ENCODE measurements around the gene NUDT19. TPM values are rescaled to one million over a fixed set of nuclear protein-coding genes. Genes with fewer than 3 reads are reported as not detected.

NUDT19 gene
- total RNA-seq (ENCODE audit: low replicate concordance), result 1.9 and 5.9 TPM in 2 replicates

DNA sequence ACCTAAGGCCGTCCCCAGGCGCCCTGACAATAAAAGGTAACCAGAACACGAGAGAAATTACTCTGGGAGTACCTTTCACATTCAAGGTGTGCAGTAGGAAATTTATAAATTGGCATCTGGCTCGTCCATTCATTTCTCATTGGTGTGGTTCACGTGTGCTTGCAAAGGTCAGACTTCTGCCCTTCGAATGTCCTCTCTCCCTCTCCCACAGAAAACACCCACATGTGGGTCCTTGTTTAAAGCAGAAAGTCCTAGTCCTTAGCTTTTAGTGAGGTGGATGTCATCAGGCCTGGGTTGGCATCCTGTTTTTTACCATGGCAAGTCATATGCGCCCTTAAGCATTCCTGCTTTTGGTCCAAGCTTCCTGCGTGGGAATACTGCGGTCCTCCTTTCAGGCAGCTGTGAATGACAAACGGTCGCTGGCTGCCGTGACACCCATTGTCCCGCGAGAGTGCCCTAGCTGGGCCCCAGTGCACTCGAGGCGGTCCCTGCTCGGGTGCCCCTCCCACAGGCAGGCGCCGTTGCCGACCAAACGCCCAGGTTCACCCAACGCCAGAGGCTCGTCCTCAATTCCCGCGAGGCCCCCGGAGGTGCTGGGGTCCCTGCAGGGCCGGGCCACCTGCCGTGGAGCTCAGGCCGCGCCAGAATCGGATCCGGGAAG is at the start of gene NUDT19:
NUDT19 (plus strand) TSS at position 531 of the 661 bp plus-strand sequence. CDS start 140 bp downstream, outside the sequence.

DNA sequence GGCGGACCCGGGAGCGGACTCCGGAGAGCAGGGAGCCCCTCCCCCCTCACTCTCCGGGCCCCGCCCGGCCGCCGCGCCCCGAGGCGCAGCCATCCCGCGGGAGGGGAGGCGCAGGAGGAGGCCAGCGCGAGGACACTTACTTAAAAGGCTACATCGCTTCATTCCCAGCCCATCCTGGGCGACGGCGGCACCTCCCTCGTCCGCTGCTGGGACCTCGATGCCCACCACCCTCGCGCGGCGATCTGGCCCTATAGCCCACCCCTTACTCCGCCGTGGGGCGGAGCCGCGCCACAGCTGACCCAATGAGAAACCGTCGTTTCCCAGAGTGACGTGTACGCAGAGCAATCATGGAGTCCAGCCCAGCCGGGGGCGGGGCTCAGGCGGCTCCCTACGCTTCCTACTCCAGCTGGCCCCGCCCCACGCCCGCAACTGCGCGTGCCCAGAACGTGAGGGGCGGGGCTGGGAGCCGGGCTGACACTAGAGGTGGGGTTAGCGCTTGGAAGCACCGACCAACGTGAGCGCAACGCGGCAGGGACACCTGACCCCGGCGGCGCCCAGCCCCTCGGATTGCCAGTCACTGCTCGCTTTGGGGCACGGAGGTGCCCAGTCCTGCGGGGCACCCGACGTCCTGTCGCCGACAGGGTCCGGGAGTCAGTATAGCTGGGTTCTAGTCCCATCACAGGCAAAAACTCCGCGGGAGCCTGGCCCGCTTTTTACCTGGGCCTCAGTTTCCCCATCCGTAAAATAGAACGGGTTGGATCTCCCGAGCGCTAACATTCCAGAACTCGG is 16.5 kb upstream of the NUDT19 start, which contains the start of gene ANKRD27:
ANKRD27 (minus strand) TSS at position 250 of the 789 bp plus-strand sequence. CDS start 16,165 bp downstream, outside the sequence.

DNA sequence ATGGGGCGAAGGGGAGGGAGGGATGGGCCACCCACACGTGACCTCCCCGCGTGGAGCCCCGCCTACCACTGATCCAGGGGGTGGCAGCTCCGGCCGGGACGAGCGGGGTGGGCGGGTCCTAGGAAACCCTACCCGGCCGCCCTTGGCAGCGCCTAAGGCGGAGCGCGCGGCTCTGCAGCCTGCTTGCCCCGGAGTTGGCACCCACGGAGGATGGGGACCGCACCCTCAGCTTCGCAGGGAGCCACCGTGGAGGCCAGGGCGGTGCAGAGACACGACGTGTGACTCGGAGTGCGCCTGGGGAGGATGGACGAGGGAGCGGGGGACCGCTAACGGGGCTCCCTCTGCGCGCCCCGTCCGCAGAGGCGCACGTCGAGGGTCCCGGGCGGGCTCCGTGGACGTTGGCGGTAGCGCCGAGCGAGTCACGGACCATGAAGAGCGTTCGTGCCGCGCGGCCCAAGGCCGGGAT is 15.9 kb upstream of the NUDT19 start, which contains the start of gene RGS9BP:
RGS9BP (plus strand) TSS at position 129 of the 466 bp plus-strand sequence. CDS start 416 bp downstream, outside the sequence.

DNA sequence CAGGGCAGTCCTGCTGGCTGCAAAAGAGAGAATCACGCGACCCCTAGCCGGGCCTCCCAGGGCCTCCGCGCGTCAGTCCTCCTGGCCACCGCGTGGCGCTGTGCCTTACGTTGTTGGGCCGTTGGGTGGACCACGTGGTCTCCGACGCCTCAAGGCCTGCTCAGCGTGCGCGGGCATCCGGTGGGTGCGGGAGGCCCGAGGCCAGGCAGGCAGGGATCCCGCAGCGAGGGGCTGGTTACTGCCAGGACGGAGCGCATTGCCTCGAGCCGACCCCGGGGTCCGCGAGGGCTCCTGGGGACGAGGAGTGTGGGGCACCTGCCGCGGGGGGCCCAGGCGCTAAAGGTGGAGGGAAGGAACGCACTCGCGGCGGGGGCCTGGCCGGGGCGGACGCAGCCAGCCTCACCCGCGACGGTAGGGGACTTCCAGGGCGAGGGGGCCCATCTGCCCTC is 28.0 kb downstream of the NUDT19 start, which contains the start of gene TDRD12:
TDRD12 (plus strand) TSS at position 157 of the 449 bp plus-strand sequence. CDS start 306 bp downstream, outside the sequence.

Other genes starting within 250 kb of the NUDT19 start
- gene PDCD5, start 110.6 kb upstream of the NUDT19 start, total RNA-seq (ENCODE audit: low replicate concordance), result 119 and 126 TPM in 2 replicates
- 28.9 and 39.0 TPM in 2 replicates for gene ANKRD27, start 16.6 kb upstream of the NUDT19 start, total RNA-seq (ENCODE audit: low replicate concordance)
- gene RGS9BP, start 16.0 kb upstream of the NUDT19 start, total RNA-seq (ENCODE audit: low replicate concordance), result 0.23 and 0.47 TPM in 2 replicates
- gene TDRD12, start 27.9 kb downstream of the NUDT19 start, total RNA-seq (ENCODE audit: low replicate concordance), result 0.15 and 0.23 TPM in 2 replicates
- 0.08 and 0.12 TPM in 2 replicates for gene SLC7A9, start 177.9 kb downstream of the NUDT19 start, total RNA-seq (ENCODE audit: low replicate concordance)